GM23338 (cell line): Measurements from ENCODE around the gene LDHD. TPM values are rescaled to one million over a fixed set of nuclear protein-coding genes. Genes with fewer than 3 reads are reported as not detected.
"Not testable (repeated sequence)": the region's sequence is repeated elsewhere in the genome, so short reads cannot be mapped to it uniquely, and the experiment has no call there.

Experiments used
- ATAC-seq: fragments of 200-7000 bp; cut with Tn5 transposase; 3 replicates; pipeline ENCODE4 v1.9.1; 2020
- DNase-seq: peaks from one replicate; pipeline ENCODE4 v3.0.0-alpha.2; 2015; ENCODE audit warnings: low spot score
- H2AFZ ChIP-seq: fragments of 200-600 bp; sonication (generic); 2 replicates; pipeline ENCODE4 v1.8.0; 2016; ENCODE audit warnings: antibody characterized with exemption, mild to moderate bottlenecking, moderate library complexity
- H3F3A ChIP-seq: fragments of 200-600 bp; sonication (generic); replicated peaks from 2 replicates; pipeline ENCODE4 v1.8.0; 2017; ENCODE audit warnings: antibody characterized with exemption, mixed run types, low read depth
- H3K27ac ChIP-seq: fragments of 200-600 bp; sonication (generic); 2 replicates; pipeline ENCODE4 v1.6.1; 2016; ENCODE audit warnings: low read depth
- H3K27me3 ChIP-seq: fragments of 200-600 bp; sonication (generic); 2 replicates; pipeline ENCODE4 v1.8.0; 2016; ENCODE audit warnings: mild to moderate bottlenecking, mixed run types, moderate library complexity; ENCODE audit not compliant: insufficient read depth
- H3K36me3 ChIP-seq: fragments of 200-600 bp; sonication (generic); 2 replicates; pipeline ENCODE4 v1.8.0; 2016; ENCODE audit warnings: mild to moderate bottlenecking; ENCODE audit not compliant: insufficient read depth
- H3K4me1 ChIP-seq: fragments of 200-600 bp; sonication (generic); 2 replicates; pipeline ENCODE4 v1.8.0; 2016; ENCODE audit warnings: mild to moderate bottlenecking, moderate library complexity; ENCODE audit not compliant: insufficient read depth
- H3K4me2 ChIP-seq: fragments of 200-600 bp; sonication (generic); 2 replicates; pipeline ENCODE4 v1.7.1; 2017; ENCODE audit warnings: mixed run types
- H3K4me3 ChIP-seq: fragments of 200-600 bp; sonication (generic); 2 replicates; pipeline ENCODE4 v1.6.1; 2016; ENCODE audit warnings: mixed run types
- H3K79me2 ChIP-seq: fragments of 200-600 bp; sonication (generic); replicated peaks from 2 replicates; pipeline ENCODE4 v1.8.0; 2017; ENCODE audit warnings: mild to moderate bottlenecking; ENCODE audit not compliant: insufficient read depth
- H3K9me2 ChIP-seq: fragments of 200-600 bp; sonication (generic); 2 replicates; pipeline ENCODE4 v1.8.0; 2017; ENCODE audit not compliant: insufficient read depth
- H4K20me1 ChIP-seq: fragments of 200-600 bp; sonication (generic); replicated peaks from 2 replicates; pipeline ENCODE4 v1.8.0; 2017; ENCODE audit warnings: mild to moderate bottlenecking; ENCODE audit not compliant: insufficient read depth
- H3K27ac Mint-ChIP-seq: 2 replicates; pipeline ENCODE4 v1.8.0; 2020; ENCODE audit warnings: inconsistent platforms, mild to moderate bottlenecking, moderate library complexity, mixed read lengths
- H3K27me3 Mint-ChIP-seq: 3 replicates; pipeline ENCODE4 v1.8.0; 2022; ENCODE audit warnings: low read depth, mild to moderate bottlenecking, moderate library complexity, mixed read lengths, inconsistent platforms; ENCODE audit not compliant: insufficient read depth, poor library complexity
- H3K36me3 Mint-ChIP-seq: 3 replicates; pipeline ENCODE4 v1.8.0; 2021; ENCODE audit warnings: low read depth, mild to moderate bottlenecking, inconsistent platforms, moderate library complexity, mixed read lengths
- H3K4me1 Mint-ChIP-seq: 3 replicates; pipeline ENCODE4 v1.8.0; 2020; ENCODE audit warnings: mild to moderate bottlenecking, inconsistent platforms, mixed read lengths
- H3K4me3 Mint-ChIP-seq: 3 replicates; pipeline ENCODE4 v1.8.0; 2021; ENCODE audit warnings: moderate library complexity, mild to moderate bottlenecking, inconsistent platforms, mixed read lengths
- H3K9me3 Mint-ChIP-seq: 3 replicates; pipeline ENCODE4 v1.8.0; 2020; ENCODE audit warnings: moderate library complexity, mild to moderate bottlenecking, inconsistent platforms, mixed read lengths
- CREB1 ChIP-seq: fragments of 250-450 bp; sonication (Bioruptor Pico); IDR thresholded peaks from 2 replicates; pipeline ENCODE4 v1.5.0; 2020; ENCODE audit warnings: low read depth, mild to moderate bottlenecking, moderate library complexity
- CTCF ChIP-seq, 2 experiments: fragments of 200-600 bp in 1 of 2; sonication (generic) in 1 of 2; conservative IDR thresholded peaks; 2 replicates each; pipeline versions ENCODE4 v1.5.1 to v1.6.1; 2016 to 2017; ENCODE audit warnings: antibody characterized with exemption in 2 of 2, low read depth in 2 of 2, mild to moderate bottlenecking in 2 of 2, moderate library complexity in 1 of 2
- ETS1 ChIP-seq: IDR thresholded peaks from 2 replicates; pipeline ENCODE4 v1.6.1; 2016; ENCODE audit warnings: antibody characterized with exemption
- EZH2 ChIP-seq: fragments of 200-600 bp; sonication (generic); IDR thresholded peaks from one replicate; pipeline ENCODE4 v1.8.0; 2017; ENCODE audit warnings: antibody characterized with exemption, mild to moderate bottlenecking, low read depth; ENCODE audit not compliant: unreplicated experiment
- EZH2phosphoT487 ChIP-seq: fragments of 200-600 bp; sonication (generic); IDR thresholded peaks from one replicate; pipeline ENCODE4 v1.8.1; 2018; ENCODE audit warnings: antibody characterized with exemption; ENCODE audit not compliant: unreplicated experiment
- NANOG ChIP-seq: IDR thresholded peaks from 2 replicates; pipeline ENCODE4 v1.6.1; 2016; ENCODE audit warnings: antibody characterized with exemption, borderline replicate concordance
- ZNF331 ChIP-seq: fragments of 250-450 bp; sonication (Bioruptor Pico); IDR thresholded peaks from 2 replicates; pipeline ENCODE4 v1.5.0; 2020; ENCODE audit warnings: low read depth, mild to moderate bottlenecking, moderate library complexity
- polyA plus RNA-seq: library from polyadenylated mRNA; unstranded; fragments of >200 nt; fragmentation: Nextera tagmentation; extraction: Ambion mirVana; gene quantifications from 2 replicates; pipeline ENCODE4 v1.2.1, GENCODE V29; 2016
- total RNA-seq: library from RNA; depleted of rRNA; stranded (reverse); fragments of >200 nt; shearing (Covaris generic); gene quantifications from 2 replicates; pipeline ENCODE4 v1.2.3, GENCODE V29; 2014
- TF ChIP-seq, protein P1 (sequence below): IDR thresholded peaks from one replicate; pipeline ENCODE4 v1.6.1; 2018; ENCODE audit warnings: antibody characterized with exemption; ENCODE audit not compliant: unreplicated experiment

Gene LDHD
- total and polyA plus RNA-seq, 2 experiments from 2014 or later: 5.0 to 7.7 TPM

- peak; percentile 58 for DNase-seq
- Histone ChIP-seq H3F3A (no peaks in the 10 kb centered on the region), H3K9me2 (no peaks in the 10 kb centered on the region), H3K79me2 (no peaks in the 10 kb centered on the region), H3K4me2 (no peak overlapping the region), H3K27ac (no peak overlapping the region), H3K4me1 (peaks cover 5% of the 10 kb centered on the region; the same call in 1 of the 2 replicates), H3K36me3 (no peaks in the 10 kb centered on the region), H2AFZ (0 out of 2 replicates have a peak overlapping the region, but pooled peaks have one; percentile 52), H3K4me3 (no peak overlapping the region), H3K27me3 (no peaks in the 10 kb centered on the region), H4K20me1 (no peaks in the 10 kb centered on the region)
- peaks cover 32% of the 10 kb centered on the region for H3K9me3 Mint-ChIP-seq
- H3K36me3 Mint-ChIP-seq: peaks cover 16% of the 10 kb centered on the region; the same call in 2 of the 3 replicates
- peak; percentile 90 for ATAC-seq
- no peak overlapping the region for H3K4me3 Mint-ChIP-seq
- H3K27ac Mint-ChIP-seq: no peak overlapping the region
- TF ChIP-seq EZH2phosphoT487 (no peak), CTCF (conservative IDR thresholded peaks at IDR 0.05; ENCODE audit: low read depth in 2 of 2) (peak; percentile 39 to 82; a peak in 3 of 4 replicates)
- H3K27me3 Mint-ChIP-seq: peaks cover 11% of the 10 kb centered on the region
- peaks cover 9% of the 10 kb centered on the region for H3K4me1 Mint-ChIP-seq
Observed at GRCh38 chr16:75130150-75130771, 13.7 kb upstream of the LDHD start.

GRCh38 chr16:75129421-75130149 lies 13.0 kb upstream of the LDHD start:
- peaks cover 39% of the 10 kb centered on the region for H3K9me3 Mint-ChIP-seq
- not testable (repeated sequence) for H3K27ac Mint-ChIP-seq, H3K4me3 ChIP-seq, H3K79me2 ChIP-seq, H3K4me1 Mint-ChIP-seq, H3K27ac ChIP-seq, DNase-seq, H3K36me3 ChIP-seq, H3K27me3 ChIP-seq, H3K4me1 ChIP-seq, ATAC-seq, H3K9me2 ChIP-seq, H4K20me1 ChIP-seq, H3K4me3 Mint-ChIP-seq, H3K4me2 ChIP-seq, H3F3A ChIP-seq
- peaks cover 16% of the 10 kb centered on the region; the same call in 2 of the 3 replicates for H3K36me3 Mint-ChIP-seq
- peaks cover 11% of the 10 kb centered on the region for H3K27me3 Mint-ChIP-seq
- 0 out of 2 replicates have a peak overlapping the region, but pooled peaks have one; percentile 52 for H2AFZ ChIP-seq

DNA sequence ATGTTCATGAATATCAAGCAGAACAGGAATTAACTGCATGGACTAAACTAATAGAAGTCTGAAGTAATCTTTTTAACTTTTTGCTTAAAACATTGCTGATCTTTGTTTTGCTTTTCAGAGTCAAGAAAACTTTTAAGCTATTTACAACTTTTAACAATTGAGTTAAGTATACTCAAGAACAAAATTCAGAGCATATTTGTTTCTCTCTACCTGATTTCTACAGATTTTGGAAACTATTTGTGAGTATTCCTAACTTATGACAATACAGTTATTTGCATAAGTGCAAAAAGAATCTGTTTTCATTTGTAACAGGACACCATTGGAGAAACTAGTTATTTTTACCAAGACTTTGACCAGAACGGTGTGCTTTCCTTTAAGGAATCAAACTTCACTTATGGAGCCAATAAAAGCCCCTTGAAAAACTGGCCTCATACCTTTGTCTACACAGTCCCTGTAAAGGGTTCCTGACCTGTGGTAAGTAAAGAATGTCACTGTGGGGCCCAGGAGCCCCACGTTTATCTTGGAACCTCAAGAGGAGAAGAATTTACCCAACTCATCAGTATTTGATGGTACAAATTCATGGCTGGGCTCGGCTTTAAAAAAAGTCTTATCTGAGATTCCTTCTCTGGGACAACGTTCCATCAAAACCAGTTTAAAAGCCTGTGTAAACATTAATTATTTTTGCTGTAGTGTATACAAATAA lies 11.3 kb upstream of the LDHD start:
- Mint-ChIP-seq H3K4me3 (no peak overlapping the region), H3K27ac (no peak overlapping the region), H3K9me3 (peaks cover 45% of the 10 kb centered on the region), H3K36me3 (peaks cover 16% of the 10 kb centered on the region; the same call in 2 of the 3 replicates), H3K27me3 (peaks cover 8% of the 10 kb centered on the region), H3K4me1 (peaks cover 9% of the 10 kb centered on the region)
- Histone ChIP-seq H3K36me3 (no peaks in the 10 kb centered on the region), H3K27me3 (no peaks in the 10 kb centered on the region), H2AFZ (no peak overlapping the region), H3K27ac (no peak overlapping the region), H3K4me1 (peaks cover 5% of the 10 kb centered on the region; the same call in 1 of the 2 replicates), H3F3A (no peaks in the 10 kb centered on the region), H3K4me3 (no peak overlapping the region), H3K9me2 (no peaks in the 10 kb centered on the region), H3K4me2 (no peak overlapping the region), H4K20me1 (no peaks in the 10 kb centered on the region), H3K79me2 (no peaks in the 10 kb centered on the region)
- no peak for ATAC-seq
- DNase-seq: no peak
- TF ChIP-seq ZNF331 (CRISPR knock-in tag): no peak
- TF ChIP-seq, protein P1, sequence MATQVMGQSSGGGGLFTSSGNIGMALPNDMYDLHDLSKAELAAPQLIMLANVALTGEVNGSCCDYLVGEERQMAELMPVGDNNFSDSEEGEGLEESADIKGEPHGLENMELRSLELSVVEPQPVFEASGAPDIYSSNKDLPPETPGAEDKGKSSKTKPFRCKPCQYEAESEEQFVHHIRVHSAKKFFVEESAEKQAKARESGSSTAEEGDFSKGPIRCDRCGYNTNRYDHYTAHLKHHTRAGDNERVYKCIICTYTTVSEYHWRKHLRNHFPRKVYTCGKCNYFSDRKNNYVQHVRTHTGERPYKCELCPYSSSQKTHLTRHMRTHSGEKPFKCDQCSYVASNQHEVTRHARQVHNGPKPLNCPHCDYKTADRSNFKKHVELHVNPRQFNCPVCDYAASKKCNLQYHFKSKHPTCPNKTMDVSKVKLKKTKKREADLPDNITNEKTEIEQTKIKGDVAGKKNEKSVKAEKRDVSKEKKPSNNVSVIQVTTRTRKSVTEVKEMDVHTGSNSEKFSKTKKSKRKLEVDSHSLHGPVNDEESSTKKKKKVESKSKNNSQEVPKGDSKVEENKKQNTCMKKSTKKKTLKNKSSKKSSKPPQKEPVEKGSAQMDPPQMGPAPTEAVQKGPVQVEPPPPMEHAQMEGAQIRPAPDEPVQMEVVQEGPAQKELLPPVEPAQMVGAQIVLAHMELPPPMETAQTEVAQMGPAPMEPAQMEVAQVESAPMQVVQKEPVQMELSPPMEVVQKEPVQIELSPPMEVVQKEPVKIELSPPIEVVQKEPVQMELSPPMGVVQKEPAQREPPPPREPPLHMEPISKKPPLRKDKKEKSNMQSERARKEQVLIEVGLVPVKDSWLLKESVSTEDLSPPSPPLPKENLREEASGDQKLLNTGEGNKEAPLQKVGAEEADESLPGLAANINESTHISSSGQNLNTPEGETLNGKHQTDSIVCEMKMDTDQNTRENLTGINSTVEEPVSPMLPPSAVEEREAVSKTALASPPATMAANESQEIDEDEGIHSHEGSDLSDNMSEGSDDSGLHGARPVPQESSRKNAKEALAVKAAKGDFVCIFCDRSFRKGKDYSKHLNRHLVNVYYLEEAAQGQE: no peak
- no peak for TF ChIP-seq ETS1
- TF ChIP-seq CREB1: no peak
- TF ChIP-seq EZH2phosphoT487: no peak
- TF ChIP-seq NANOG: no peak
- TF ChIP-seq EZH2: no peak
